Fibroblast of the aortic adventitia (primary cell): Measurements from ENCODE around the gene TMEM37. TPM values are rescaled to one million over a fixed set of nuclear protein-coding genes. Genes with fewer than 3 reads are reported as not detected.

Experiments
- DNase-seq: peaks from one replicate; pipeline ENCODE4 v3.0.0-alpha.2; 2010; ENCODE audit warnings: low read depth
- H3K4me3 ChIP-seq: 2 replicates; pipeline ENCODE4 v1.5.1; 2011; ENCODE audit warnings: low read depth, mild to moderate bottlenecking, control low read depth, low read length, moderate library complexity
- total RNA-seq: library from RNA; depleted of rRNA; stranded (reverse); fragments of >200 nt; gene quantifications from 2 replicates; pipeline ENCODE4 v1.2.3, GENCODE V29; 2012; ENCODE audit warnings: low replicate concordance
- TF ChIP-seq, protein P1 (sequence below): IDR thresholded peaks from 2 replicates; pipeline ENCODE4 v1.5.1; 2011; ENCODE audit warnings: mild to moderate bottlenecking, low read length, control low read depth, inconsistent platforms; ENCODE audit not compliant: insufficient read depth

The TMEM37 gene
- total RNA-seq, 1 donor: not detected

GRCh38 chr2:119455066-119455718, 23.5 kb downstream of the TMEM37 start:
- no peak for DNase-seq
- TF ChIP-seq, protein P1, sequence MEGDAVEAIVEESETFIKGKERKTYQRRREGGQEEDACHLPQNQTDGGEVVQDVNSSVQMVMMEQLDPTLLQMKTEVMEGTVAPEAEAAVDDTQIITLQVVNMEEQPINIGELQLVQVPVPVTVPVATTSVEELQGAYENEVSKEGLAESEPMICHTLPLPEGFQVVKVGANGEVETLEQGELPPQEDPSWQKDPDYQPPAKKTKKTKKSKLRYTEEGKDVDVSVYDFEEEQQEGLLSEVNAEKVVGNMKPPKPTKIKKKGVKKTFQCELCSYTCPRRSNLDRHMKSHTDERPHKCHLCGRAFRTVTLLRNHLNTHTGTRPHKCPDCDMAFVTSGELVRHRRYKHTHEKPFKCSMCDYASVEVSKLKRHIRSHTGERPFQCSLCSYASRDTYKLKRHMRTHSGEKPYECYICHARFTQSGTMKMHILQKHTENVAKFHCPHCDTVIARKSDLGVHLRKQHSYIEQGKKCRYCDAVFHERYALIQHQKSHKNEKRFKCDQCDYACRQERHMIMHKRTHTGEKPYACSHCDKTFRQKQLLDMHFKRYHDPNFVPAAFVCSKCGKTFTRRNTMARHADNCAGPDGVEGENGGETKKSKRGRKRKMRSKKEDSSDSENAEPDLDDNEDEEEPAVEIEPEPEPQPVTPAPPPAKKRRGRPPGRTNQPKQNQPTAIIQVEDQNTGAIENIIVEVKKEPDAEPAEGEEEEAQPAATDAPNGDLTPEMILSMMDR: no peak
- H3K4me3 ChIP-seq: no peak overlapping the region

- TF ChIP-seq, protein P1: no peak
- DNase-seq: no peak
These were observed 28.4 kb downstream of the TMEM37 start for GRCh38 chr2:119460076-119460475.

DNA sequence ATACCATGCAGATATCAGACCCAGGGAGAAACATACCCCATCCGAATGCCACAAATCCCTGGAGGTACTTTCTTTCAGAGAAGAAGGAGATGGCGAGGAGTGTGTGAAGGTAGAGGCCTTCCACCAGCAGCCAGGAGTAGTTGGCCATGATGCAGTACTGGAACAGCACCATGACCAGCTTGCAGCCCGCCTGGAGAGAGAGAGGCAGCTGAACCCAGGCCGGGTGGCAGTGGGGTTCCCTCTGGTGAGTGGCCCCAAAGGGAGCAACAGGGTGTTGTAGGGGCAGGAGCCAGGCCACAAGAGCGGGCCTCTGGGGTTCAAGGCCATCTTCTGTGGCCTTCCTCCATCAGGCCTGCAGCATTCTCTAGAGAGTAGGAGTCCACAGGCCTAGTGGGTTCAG, 30.2 kb downstream of the TMEM37 start:
- TF ChIP-seq, protein P1: no peak
- H3K4me3 ChIP-seq: no peak overlapping the region
- no peak for DNase-seq

More at GRCh38 chr2:119460076-119460475, 28.4 kb downstream of the TMEM37 start:
- no peak overlapping the region for H3K4me3 ChIP-seq

DNA sequence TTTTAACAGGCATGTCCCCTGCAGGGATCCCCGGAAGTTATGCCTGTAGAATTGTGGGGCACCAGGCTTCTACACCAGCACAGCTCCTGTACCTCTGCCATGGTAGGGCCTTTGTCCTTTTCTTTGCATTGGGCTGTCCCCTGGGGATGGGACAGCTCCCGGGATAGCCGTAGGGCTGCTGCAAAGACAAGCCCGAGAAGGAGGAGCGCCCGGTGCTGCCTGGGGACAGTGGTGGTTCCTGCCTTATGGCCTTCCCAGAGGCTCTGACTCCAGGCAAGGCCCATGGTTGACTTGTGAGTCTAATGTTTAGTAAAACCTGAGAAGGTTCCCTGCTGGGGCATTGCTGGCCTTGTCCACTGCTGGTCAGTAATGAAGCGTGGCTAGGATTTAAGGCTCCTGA, 30.9 kb downstream of the TMEM37 start:
- no peak overlapping the region for H3K4me3 ChIP-seq
- TF ChIP-seq, protein P1: no peak
- no peak for DNase-seq

GRCh38 chr2:119463136-119463535, 31.5 kb downstream of the TMEM37 start:
- TF ChIP-seq, protein P1: no peak
- no peak for DNase-seq
- no peak overlapping the region for H3K4me3 ChIP-seq

DNA sequence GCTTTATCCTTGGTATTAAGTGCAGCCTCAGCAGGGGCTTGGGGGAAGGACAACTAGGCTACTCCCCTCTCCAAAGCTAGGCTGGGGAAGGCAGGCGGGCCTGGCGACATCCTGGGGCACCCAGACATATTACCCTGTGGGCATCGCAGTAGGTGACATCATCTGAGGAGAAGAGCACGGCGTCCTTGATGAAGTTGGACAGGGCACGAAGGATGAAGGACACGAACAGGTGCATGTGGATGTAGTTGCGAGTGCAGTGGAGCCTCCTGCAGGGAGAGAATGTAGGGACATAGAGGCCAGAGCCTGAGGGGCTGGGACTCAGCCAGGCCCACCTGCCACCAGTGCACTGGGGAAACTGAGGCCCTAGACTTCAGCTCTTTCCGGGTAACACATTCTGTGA, 32.3 kb downstream of the TMEM37 start:
- TF ChIP-seq, protein P1: no peak
- DNase-seq: no peak
- H3K4me3 ChIP-seq: no peak overlapping the region

DNA sequence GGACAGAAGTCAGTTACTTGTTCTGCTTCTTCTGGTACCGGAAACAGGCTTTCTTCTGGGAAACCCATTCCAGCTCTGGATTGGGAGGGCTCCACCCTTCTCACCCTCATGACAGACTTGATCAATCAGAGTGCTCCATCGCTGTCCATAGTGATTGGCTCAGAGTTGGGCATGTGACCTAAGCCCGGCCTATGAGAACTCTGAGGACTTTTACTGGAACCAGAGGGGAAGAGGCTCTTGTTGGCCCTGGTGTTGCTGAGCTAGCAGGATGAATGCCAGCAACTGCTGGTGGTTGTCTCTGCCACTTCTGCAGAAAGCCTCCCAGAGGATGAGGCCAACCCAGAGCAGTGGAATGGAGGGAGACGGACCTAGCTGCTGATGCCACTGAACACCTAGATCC, 33.3 kb downstream of the TMEM37 start:
- TF ChIP-seq, protein P1: no peak
- no peak for DNase-seq
- H3K4me3 ChIP-seq: no peak overlapping the region
